Activated T-helper 17 cell treated with anti-CD3 and anti-CD28 coated beads, Interleukin-2, amount 50 U/mL, for 72 hours (primary cell): Measurements from ENCODE around the gene OR4Q2. TPM values are rescaled to one million over a fixed set of nuclear protein-coding genes. Genes with fewer than 3 reads are reported as not detected.

Experiments used
- total RNA-seq, 2 donors: library from RNA; stranded (reverse); gene quantifications; one replicate each; pipeline ENCODE4 v1.2.3, GENCODE V29; 2022

OR4Q2 gene
- total RNA-seq, 2 donors from 2014 or later = not detected

Other genes starting within 250 kb of the OR4Q2 start
- not detected for gene OR4M1, start 228.7 kb upstream of the OR4Q2 start, total RNA-seq
- gene OR4N2, start 198.4 kb upstream of the OR4Q2 start, total RNA-seq = not detected
- gene OR4K2, start 127.0 kb upstream of the OR4Q2 start, total RNA-seq = not detected
- gene OR4K5, start 81.6 kb upstream of the OR4Q2 start, total RNA-seq = not detected
- not detected for gene OR4K1, start 71.2 kb upstream of the OR4Q2 start, total RNA-seq
- gene OR4K15, start 26.6 kb upstream of the OR4Q2 start, total RNA-seq = not detected
- gene OR4K14, start 17.1 kb downstream of the OR4Q2 start, total RNA-seq = not detected
- gene OR4K13, start 33.9 kb downstream of the OR4Q2 start, total RNA-seq = not detected
- gene OR4L1, start 57.9 kb downstream of the OR4Q2 start, total RNA-seq = not detected
- not detected for gene OR4K17, start 108.6 kb downstream of the OR4Q2 start, total RNA-seq
- gene OR4N5, start 136.7 kb downstream of the OR4Q2 start, total RNA-seq = not detected
- gene OR11G2, start 188.7 kb downstream of the OR4Q2 start, total RNA-seq = not detected
- gene OR11H6, start 221.5 kb downstream of the OR4Q2 start, total RNA-seq = not detected
- not detected for gene OR11H7, start 226.8 kb downstream of the OR4Q2 start, total RNA-seq
- not detected for gene OR11H4, start 237.1 kb downstream of the OR4Q2 start, total RNA-seq